GM21528 (cell line): Measurements from ENCODE around the gene CRAMP1.

Source experiments
- ATAC-seq: cut with Tn5 transposase; IDR thresholded peaks from one replicate; pipeline ENCODE4 v1.9.1; 2021; ENCODE audit warnings: mild to moderate bottlenecking, moderate library complexity; ENCODE audit not compliant: unreplicated experiment, low FRiP score

Gene CRAMP1

GRCh38 chr16:1632638-1632970 is 20.4 kb downstream of the CRAMP1 start:
- no peak for ATAC-seq

- ATAC-seq: no peak
Measured at GRCh38 chr16:1633310-1633709, 21.1 kb downstream of the CRAMP1 start.

- no peak for ATAC-seq
Measured at GRCh38 chr16:1634541-1634940, 22.4 kb downstream of the CRAMP1 start.

- ATAC-seq: no peak
Measured at GRCh38 chr16:1635070-1635469, 22.9 kb downstream of the CRAMP1 start.

GRCh38 chr16:1637526-1637925 is 25.4 kb downstream of the CRAMP1 start:
- no peak for ATAC-seq

- ATAC-seq: no peak
Measured at GRCh38 chr16:1638757-1639156, 26.6 kb downstream of the CRAMP1 start.

GRCh38 chr16:1639282-1639681 is 27.1 kb downstream of the CRAMP1 start:
- ATAC-seq: no peak

- ATAC-seq: no peak
Measured at GRCh38 chr16:1639860-1640259, 27.7 kb downstream of the CRAMP1 start.

- ATAC-seq: no peak
Measured at GRCh38 chr16:1640261-1640941, 28.2 kb downstream of the CRAMP1 start.

GRCh38 chr16:1641261-1641660 is 29.1 kb downstream of the CRAMP1 start:
- ATAC-seq: no peak

- no peak for ATAC-seq
Measured at GRCh38 chr16:1642148-1642547, 30.0 kb downstream of the CRAMP1 start.

GRCh38 chr16:1642753-1643152 is 30.6 kb downstream of the CRAMP1 start:
- no peak for ATAC-seq

GRCh38 chr16:1643521-1643920 is 31.4 kb downstream of the CRAMP1 start:
- ATAC-seq: no peak

GRCh38 chr16:1645914-1646525 is 33.9 kb downstream of the CRAMP1 start:
- no peak for ATAC-seq

- ATAC-seq: no peak
Measured at GRCh38 chr16:1647856-1648255, 35.7 kb downstream of the CRAMP1 start.

- ATAC-seq: no peak
Measured at GRCh38 chr16:1650131-1650530, 38.0 kb downstream of the CRAMP1 start.

- no peak for ATAC-seq
Measured at GRCh38 chr16:1651094-1651973, 39.2 kb downstream of the CRAMP1 start.

GRCh38 chr16:1651974-1652312 is 39.8 kb downstream of the CRAMP1 start:
- ATAC-seq: no peak

GRCh38 chr16:1653023-1653422 is 40.9 kb downstream of the CRAMP1 start:
- ATAC-seq: no peak

GRCh38 chr16:1654505-1655268 is 42.5 kb downstream of the CRAMP1 start:
- no peak for ATAC-seq

GRCh38 chr16:1655269-1655807 is 43.2 kb downstream of the CRAMP1 start:
- ATAC-seq: no peak
